ENCODE measurements around the gene USP35.

USP35 gene

DNA sequence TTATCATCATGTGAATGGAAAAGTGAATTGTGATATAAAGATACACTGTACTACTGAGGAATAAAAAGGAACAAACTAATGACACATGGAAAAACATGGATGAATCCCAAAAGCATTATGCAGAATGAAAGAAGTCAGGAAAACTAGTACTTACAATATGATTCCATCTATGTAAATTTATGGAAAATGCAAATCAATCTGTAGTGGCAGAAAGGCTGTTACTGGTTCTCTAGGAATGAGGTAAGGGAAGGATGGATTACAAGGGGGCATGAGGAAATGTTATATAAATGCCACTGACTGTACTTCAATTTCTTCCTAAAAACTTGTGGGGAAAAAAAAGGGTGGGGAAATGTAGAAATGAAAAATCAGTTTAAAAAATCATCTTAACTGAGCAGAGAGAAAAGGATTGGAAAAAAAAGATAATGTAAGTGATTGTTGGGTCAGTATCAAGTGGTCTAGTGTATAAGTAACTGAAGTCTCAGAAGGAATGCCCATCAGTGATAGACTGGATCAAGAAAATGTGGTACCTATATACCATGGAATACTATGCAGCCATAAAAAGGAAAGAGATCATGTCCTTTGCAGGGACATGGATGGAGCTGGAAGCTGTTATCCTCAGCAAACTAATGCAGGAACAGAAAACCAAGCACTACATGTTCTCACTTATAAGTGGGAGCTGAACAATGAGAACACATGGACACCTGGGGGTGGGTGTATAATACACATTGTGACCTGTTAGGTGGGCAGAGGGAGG lies 48.8 kb downstream of the USP35 start:
- DNase-seq = no peak

GRCh38 chr11:78239781-78240180 lies 51.1 kb downstream of the USP35 start:
- no peak for DNase-seq

DNA sequence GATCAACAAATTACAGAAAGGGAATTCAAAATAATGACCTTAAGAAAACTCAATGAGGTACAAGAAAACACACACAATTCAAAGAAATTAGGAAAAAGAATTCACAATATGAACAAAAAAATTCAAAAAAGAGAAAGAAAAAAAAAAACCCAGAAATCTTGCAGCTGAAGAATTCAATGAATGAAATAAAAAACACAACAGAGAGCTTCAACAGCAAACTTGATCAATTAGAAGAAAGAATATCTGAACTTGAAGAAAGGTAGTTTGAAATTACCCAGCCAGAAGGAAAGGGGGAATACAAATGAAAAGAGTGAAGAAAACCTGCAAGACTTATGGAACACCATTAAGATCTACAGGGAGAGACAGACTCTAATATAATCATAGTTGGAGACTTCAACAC lies 52.8 kb downstream of the USP35 start:
- no peak for DNase-seq

- no peak for DNase-seq
Measured at GRCh38 chr11:78244080-78244479, 55.4 kb downstream of the USP35 start.

DNA sequence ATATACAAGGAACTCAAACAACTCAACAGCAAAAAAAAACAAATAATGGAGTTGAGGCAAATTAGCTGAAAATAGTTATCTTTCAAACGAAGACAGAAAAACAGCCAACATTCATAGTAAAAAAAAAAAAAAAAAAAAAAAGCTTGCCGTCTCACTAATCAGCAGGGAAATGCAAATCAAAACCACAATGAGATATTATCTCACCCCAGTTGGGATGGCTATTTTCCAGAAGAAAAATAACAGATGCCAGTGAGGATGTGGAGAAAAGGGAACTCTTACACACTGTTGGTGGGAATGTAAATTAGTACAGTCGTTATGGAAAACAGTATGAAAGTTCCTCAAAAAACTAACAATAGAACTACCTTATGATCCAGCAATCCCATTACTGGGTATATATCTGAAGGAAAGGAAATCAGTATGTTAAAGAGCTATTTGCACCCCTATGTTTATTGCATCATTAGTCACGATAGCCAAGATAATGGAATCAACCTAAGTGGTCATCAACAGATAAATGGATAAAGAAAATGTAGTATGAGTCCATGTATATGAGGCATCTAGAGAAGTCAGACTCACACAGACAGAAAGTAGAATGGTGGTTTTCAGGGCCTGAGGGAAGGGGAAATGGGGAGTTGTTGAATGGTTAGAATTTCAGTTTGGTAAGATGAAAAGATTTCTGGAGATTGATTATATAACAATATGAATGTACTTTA lies 56.0 kb downstream of the USP35 start:
- no peak for DNase-seq

DNA sequence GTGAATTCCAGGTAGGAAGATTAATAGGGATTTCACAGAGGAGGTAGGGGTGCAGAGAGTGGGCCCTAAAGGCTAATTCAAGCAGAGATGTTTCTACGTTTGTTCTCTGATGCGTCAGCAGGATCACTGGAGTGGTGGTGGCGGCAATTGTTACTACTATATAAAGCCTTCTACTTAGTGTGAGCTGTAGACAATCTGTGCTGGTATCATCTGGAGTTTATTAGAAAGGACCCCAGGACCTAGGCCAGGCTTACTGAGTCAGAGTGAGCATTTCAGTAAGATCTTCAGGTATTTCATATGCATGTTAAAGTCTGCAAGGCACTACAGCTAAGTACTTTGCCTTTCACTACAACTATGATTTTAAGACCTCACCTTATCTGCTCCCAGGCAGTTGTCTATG lies 59.5 kb downstream of the USP35 start:
- no peak for DNase-seq

- DNase-seq = no peak
Measured at GRCh38 chr11:78248903-78249302, 60.2 kb downstream of the USP35 start.

DNA sequence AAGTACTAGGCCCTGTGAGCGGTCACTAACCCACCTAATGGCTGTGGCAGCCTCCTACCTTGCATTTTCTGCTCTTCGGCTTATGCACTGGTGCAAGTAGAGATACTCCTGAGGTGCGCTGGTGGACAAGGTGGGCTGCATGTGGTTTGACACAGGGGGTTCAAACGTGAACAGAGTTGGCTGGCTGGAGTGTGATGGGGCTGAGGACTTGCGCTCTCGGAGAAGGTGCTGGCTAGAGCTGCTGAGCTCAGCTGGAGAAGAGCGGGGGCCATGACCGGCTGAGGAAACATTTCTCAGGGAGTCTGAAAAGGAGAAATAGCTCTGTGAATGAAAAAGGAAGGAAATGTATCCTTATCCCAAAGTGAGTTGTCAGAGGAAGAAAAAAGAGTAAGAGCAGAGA lies 61.4 kb downstream of the USP35 start:
- DNase-seq = no peak

DNA sequence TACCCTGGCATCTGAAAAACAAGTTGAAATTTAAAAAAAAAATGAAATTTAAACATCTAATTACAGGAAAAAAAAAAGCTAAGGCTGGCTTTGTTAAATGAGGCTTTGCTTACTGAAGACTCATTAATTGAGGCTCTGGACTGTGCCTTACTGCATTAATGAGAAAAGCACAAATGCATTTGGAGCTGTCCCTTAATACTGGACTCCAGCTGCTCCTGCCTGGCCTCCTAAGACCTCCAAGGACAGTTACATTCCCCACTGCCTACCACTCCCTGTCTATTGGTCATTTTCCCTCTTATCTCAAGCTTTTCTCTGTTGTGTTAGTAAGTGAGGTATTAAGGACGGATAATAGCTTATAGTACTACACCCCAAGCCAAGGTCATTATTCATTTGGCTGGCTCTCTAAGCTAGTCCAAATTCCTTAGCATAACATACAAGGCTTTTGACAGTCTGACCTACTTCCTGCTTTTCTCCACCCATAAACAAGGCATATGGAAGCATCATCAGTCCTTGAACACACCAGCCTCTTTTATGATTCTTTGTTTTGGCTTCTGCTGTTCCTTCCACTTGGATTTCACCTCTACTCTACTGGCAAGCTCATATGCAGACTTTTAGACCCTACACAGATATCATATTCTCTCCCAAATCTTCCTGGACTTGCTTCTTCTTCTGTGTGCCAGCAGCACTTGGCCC lies 62.5 kb downstream of the USP35 start:
- no peak for DNase-seq

GRCh38 chr11:78253797-78254196 lies 65.1 kb downstream of the USP35 start:
- no peak for DNase-seq

DNA sequence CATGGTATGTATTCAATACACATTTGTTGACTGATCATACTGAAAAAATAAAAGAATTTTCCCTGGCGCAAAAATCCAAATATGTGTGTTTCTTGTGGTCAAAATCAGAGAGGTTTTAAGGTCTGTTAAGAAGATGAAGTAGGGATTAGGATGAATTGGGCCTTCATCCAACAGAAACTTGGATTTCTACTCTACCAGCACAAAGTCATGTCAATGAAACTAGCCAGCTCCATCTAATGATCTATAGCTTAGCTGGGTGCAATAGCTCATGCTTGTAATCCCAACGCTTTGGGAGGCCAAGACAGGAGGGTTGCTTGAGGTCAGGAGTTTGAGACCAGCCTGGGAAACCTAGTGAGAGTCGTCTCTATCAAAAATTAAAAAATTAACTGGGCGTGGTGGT lies 65.5 kb downstream of the USP35 start:
- no peak for DNase-seq

DNA sequence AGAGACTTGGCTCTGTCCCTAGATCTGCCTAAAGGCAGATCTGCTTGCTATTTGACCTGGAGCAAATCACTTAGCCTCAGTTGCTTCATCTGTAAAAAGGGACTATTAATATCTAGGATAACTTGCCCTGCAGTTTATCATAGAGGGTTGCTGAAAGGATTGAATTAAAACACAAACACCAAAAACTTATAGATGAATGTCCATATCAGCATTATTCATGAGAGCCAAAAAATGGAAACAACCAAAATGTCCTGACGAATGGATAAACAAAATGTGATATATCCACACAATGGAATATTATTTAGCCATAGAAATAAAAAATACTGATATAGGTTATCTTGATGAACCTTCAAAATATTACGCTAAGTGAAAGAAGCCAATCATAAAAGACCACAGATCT lies 67.2 kb downstream of the USP35 start:
- DNase-seq = no peak

DNA sequence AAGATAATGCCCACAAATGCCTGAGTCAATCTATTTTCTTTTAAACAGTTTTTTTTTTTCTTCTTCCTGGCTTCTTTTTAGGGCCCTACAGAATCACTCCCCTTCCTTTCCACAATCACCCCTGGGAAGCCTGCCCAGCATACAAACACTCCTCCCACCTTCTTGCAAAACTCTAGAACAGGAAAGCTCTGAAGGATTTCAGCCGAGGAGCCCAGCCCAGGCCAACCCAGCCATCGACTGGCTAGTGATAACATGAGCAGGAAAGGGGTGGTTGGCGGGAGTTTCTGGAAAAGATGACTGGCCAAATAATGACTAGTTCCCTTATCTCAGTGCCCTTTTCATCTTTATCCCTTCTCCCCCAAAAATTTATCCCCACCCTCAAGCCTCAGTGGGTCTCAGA lies 68.2 kb downstream of the USP35 start:
- no peak for DNase-seq

DNA sequence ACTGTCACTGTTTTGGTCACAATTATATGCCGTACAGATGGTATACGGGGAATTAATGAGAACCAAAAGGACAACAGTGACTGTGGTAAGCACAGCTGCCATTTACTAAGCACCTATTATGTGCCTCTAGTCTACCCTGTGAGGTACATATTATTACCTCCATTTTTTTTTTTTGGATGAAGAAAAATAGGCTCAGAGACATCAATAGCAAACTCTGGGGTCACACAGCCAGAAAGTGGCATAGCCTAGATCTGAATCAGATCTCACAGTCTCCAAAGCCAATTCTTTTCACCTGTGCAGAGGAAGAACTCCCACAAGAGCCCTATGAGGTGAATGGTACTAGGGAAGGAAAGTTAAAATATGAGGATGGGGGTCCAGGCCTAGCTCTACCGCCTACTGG lies 68.9 kb downstream of the USP35 start:
- no peak for DNase-seq

GRCh38 chr11:78259777-78260487 lies 71.2 kb downstream of the USP35 start:
- DNase-seq = no peak

DNA sequence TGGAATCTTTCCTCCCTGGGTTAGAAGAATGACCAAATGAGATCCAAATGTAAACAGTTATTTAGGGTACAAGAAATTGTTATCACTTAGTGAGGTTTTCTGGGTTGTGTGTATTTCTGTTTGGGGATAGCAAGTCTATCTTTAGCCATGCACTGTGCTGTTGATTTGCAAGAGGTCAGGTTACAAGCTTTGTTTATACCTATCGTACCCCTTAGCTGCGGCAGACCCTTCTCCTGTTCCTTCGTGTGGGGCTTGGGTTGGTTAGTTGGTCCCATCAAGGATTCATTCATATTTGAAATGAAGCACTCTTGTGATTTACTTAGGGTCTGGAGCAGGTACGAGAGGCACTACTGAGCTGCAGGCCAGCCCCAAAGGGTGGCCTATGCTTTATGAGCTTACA lies 72.6 kb downstream of the USP35 start:
- no peak for DNase-seq

DNA sequence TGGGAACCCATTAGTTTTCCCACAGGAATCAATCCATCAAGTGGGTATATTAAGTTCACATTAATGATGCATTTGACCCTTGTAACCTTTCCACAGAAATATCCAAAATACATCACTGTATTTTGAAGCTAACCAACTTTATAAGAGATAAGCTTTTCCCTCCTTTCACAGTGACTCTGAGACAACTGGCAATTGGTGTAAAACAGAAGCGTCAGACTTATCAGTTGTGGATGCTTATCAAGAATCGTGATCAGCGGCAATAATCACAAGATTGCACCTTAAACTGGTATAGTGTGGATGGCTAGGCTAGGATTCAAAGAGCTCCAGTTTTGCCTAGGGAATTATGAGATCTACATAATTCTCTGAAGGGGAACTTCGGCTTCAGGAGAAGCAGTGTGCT lies 73.1 kb downstream of the USP35 start:
- no peak for DNase-seq

DNA sequence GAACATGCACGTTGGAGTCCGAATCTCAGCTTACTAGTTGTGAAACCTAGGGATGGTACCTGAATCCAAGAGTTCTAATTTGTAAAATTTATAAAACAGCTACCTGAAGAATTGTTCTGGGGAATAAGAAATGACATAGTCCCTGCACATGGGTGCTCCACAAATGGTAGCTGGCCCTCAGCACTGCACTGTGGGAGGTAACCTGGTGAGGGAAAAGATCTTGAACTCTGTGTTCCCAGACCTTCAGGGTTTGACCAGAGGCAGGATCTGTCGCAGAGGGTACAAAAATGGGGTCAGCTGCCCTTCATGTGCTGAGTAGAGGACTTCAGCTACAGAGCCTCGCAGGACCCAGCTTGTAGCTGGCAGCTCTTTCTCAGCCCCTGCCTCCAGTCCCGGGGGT lies 73.5 kb downstream of the USP35 start:
- DNase-seq = no peak

- no peak for DNase-seq
Measured at GRCh38 chr11:78262691-78263090, 74.0 kb downstream of the USP35 start.

Measured in CD4-positive, alpha-beta T cell treated with Interleukin-17A for 1 hour (primary cell).